Vagina (tissue), 2 donors: ENCODE results near the gene SDC3.

ENCODE experiments used
- POLR2A ChIP-seq, 2 donors: fragments of 450-650 bp; IDR thresholded peaks; one replicate each; pipeline ENCODE4 v1.6.1; 2017; ENCODE audit warnings: antibody characterized with exemption in 2 of 2, mild to moderate bottlenecking in 2 of 2, moderate library complexity in 2 of 2
- POLR2AphosphoS5 ChIP-seq, 2 donors: sonication (generic); formaldehyde crosslinking; IDR thresholded peaks; one replicate each; pipeline ENCODE4 v1.9.0; 2017; ENCODE audit warnings: antibody characterized with exemption in 2 of 2, mild to moderate bottlenecking in 2 of 2, low read depth in 1 of 2; ENCODE audit not compliant: insufficient read depth in 1 of 2
- TF ChIP-seq, protein P1 (sequence below), 3 experiments: fragments of 450-650 bp in 2 of 3; fragments of 200-600 bp in 1 of 3; sonication (generic) in 1 of 3; IDR thresholded peaks; one replicate each; pipeline ENCODE4 v1.5.1; 2017 to 2019; ENCODE audit warnings: antibody characterized with exemption in 3 of 3, mild to moderate bottlenecking in 2 of 3, moderate library complexity in 2 of 3

DNA sequence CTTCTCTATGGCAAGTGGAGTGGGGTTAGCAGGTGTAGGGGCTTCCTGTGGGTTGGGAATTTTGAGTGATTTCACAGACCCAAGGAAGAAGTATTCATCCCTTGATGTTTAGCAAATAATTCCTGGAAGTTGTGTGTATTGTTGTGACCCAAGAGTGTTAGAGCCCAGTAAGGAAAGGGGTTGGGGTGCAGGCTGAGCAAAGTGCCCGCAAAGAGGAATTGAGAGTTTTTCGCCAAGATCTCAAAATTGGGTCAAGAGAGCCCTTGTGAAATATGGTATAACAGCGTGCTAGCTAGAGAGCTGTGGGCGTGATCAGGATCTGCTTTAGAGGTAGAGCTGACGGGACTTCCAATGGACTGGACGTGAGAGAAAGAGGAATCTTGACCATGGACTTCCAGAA, 78.0 kb downstream of the SDC3 start:
- TF ChIP-seq, protein P1, sequence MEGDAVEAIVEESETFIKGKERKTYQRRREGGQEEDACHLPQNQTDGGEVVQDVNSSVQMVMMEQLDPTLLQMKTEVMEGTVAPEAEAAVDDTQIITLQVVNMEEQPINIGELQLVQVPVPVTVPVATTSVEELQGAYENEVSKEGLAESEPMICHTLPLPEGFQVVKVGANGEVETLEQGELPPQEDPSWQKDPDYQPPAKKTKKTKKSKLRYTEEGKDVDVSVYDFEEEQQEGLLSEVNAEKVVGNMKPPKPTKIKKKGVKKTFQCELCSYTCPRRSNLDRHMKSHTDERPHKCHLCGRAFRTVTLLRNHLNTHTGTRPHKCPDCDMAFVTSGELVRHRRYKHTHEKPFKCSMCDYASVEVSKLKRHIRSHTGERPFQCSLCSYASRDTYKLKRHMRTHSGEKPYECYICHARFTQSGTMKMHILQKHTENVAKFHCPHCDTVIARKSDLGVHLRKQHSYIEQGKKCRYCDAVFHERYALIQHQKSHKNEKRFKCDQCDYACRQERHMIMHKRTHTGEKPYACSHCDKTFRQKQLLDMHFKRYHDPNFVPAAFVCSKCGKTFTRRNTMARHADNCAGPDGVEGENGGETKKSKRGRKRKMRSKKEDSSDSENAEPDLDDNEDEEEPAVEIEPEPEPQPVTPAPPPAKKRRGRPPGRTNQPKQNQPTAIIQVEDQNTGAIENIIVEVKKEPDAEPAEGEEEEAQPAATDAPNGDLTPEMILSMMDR (IDR thresholded peaks at IDR 0.05), result no peak
- no peak for TF ChIP-seq POLR2AphosphoS5 (IDR thresholded peaks at IDR 0.05; ENCODE audit: insufficient read depth in 1 of 2, low read depth in 1 of 2)
- TF ChIP-seq POLR2A (IDR thresholded peaks at IDR 0.05), result no peak
